ENCODE measurements around the gene CHD3.
"Not testable (repeated sequence)": the region's sequence is repeated elsewhere in the genome, so short reads cannot be mapped to it uniquely, and the experiment has no call there.

CHD3 gene

GRCh38 chr17:7850701-7851437, 37.7 kb upstream of the CHD3 start:
- DNase-seq = no peak

- no peak for DNase-seq
Observed at GRCh38 chr17:7851438-7852261, 36.9 kb upstream of the CHD3 start.

GRCh38 chr17:7852262-7852670, 36.3 kb upstream of the CHD3 start:
- DNase-seq = no peak

- no peak for DNase-seq
Observed at GRCh38 chr17:7852919-7853690, 35.5 kb upstream of the CHD3 start.

GRCh38 chr17:7853691-7854038, 34.9 kb upstream of the CHD3 start:
- DNase-seq = no peak

- DNase-seq = no peak
Observed at GRCh38 chr17:7854078-7854777, 34.4 kb upstream of the CHD3 start.

- no peak for DNase-seq
Observed at GRCh38 chr17:7854851-7855659, 33.5 kb upstream of the CHD3 start, which contains the start of gene TMEM88. TSS of gene TMEM88 (plus strand) at chr17:7855066. CDS start at chr17:7855075, 9 bp downstream.

GRCh38 chr17:7855660-7856010, 33.0 kb upstream of the CHD3 start:
- DNase-seq = no peak

GRCh38 chr17:7856011-7856810, 32.4 kb upstream of the CHD3 start:
- no peak for DNase-seq

GRCh38 chr17:7856811-7857712, 31.5 kb upstream of the CHD3 start, which contains the start of gene NAA38:
TSS of gene NAA38 (minus strand) at chr17:7857559. CDS start at chr17:7857463, 96 bp downstream.
- peak; percentile 97 for DNase-seq

- DNase-seq = peak; percentile 90
Observed at GRCh38 chr17:7857713-7858521, 30.7 kb upstream of the CHD3 start, which contains the start of gene CYB5D1. TSS of gene CYB5D1 (plus strand) at chr17:7858003. CDS start at chr17:7858135, 132 bp downstream.

- no peak for DNase-seq
Observed at GRCh38 chr17:7858522-7858810, 30.1 kb upstream of the CHD3 start.

- DNase-seq = no peak
Observed at GRCh38 chr17:7859028-7859427, 29.6 kb upstream of the CHD3 start.

- DNase-seq = peak; percentile 16
Observed at GRCh38 chr17:7862692-7863437, 25.7 kb upstream of the CHD3 start.

GRCh38 chr17:7864384-7864783, 24.2 kb upstream of the CHD3 start:
- DNase-seq = not testable (repeated sequence)

- DNase-seq = no peak
Observed at GRCh38 chr17:7864995-7865650, 23.5 kb upstream of the CHD3 start.

- DNase-seq = no peak
Observed at GRCh38 chr17:7867881-7868329, 20.7 kb upstream of the CHD3 start.

GRCh38 chr17:7873051-7873450, 15.5 kb upstream of the CHD3 start:
- DNase-seq = no peak

Measured in DMS 273 treated with DMSO at 0.1 percent for 48 hours (cell line).